T-helper 2 cell treated with Interferon-gamma antibody and Interleukin-4, amounts not matched to agents 100 ng/mL and 5 ng/mL, for 36 hours (primary cell): ENCODE data around the gene PNMA8A. TPM values are rescaled to one million over a fixed set of nuclear protein-coding genes. Genes with fewer than 3 reads are reported as not detected.
"Not testable (repeated sequence)": the region's sequence is repeated elsewhere in the genome, so short reads cannot be mapped to it uniquely, and the experiment has no call there.

ENCODE experiments used
- intact Hi-C: fragments of 100-400 bp; cut with micrococcal nuclease; formaldehyde crosslinking; loops from one replicate; pipeline ENCODE4 v1.15.1; 2023
- total RNA-seq: library from RNA; stranded (reverse); gene quantifications from 2 replicates; pipeline ENCODE4 v1.2.3, GENCODE V29; 2022

The PNMA8A gene, protein sequence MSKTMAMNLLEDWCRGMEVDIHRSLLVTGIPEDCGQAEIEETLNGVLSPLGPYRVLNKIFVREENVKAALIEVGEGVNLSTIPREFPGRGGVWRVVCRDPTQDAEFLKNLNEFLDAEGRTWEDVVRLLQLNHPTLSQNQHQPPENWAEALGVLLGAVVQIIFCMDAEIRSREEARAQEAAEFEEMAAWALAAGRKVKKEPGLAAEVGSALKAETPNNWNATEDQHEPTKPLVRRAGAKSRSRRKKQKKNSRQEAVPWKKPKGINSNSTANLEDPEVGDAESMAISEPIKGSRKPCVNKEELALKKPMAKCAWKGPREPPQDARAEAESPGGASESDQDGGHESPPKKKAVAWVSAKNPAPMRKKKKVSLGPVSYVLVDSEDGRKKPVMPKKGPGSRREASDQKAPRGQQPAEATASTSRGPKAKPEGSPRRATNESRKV
- total RNA-seq: not detected in 2 replicates

DNA sequence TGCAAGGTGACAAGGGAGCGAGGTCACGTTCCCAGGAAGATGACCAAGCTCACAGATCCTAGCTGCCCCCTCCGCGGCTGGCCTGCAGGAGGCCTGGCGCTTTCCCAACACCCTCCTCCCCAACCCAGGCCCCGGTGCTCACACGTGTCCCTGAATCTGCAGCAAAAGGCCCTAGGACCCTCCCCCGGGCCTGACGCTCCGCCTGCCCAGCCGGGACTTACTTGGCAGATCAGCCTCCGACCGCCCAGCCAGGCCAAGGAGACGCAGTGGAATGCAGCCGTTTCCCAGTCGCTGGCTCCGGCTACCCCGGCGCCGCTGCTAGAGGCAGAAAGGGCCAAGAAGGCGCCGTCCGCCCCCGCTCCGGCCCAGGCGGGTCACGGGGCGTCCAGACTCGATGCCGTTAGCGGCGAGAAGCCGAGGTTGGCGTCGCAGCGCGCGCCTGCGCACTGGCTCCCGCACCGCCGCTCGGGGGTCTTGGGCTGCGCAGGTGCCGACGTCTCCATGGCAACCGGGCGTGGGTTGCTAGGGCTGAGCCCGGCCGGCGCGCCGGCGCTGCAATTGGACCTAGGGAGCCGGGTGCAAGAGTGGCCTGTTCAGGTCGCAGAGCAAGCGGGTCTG, at the start of gene PNMA8A:
TSS of gene PNMA8A (minus strand) at position 448 of the 618 bp plus-strand sequence. CDS start 528 bp downstream, outside the sequence.
- intact Hi-C loops: no loop called here

DNA sequence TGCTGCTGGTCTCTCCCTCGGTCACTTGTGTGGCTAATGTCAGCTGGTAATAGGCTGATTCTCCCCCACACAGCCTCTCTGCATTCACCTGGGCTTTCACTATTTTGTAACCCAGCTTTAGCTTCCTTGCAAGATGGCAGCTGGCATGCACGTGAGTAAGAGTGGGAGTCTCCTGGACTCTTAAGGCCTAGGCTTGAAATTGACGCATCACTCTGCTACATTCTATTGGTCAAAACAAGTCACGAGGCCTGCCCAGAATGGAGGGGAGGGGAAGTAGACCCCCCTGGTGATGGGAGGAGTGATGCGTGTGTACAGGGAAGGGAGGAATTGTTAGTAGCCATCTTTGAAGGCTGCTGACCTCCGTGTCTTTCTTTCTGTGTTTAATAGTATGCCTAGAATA, 49.3 kb upstream of the PNMA8A start:
- intact Hi-C loops: no loop called here

GRCh38 chr19:46517471-46517870, 46.1 kb upstream of the PNMA8A start:
- intact Hi-C loops: no loop called here

DNA sequence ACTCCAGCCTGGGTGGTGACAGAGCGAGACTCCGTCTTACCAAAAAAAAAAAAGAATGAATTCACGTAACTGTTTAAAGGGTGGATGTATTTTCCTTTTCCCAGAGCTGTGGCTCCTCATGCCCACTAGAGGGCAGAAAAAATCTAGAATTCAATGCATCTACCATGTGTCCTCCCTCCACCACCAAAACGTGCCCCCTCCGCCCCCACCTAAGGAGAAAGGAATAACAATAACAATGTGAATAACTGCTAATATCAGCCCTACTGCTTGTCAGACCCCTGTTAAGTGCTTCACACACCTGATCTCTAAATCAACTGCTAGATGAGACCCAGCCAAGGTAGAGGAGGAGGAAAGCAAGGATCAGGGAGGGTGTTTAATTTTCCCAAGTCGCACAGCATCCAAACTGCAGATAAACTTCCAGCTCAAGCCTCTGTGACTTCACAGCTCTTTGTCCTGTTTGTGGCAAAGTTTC, 44.6 kb upstream of the PNMA8A start:
- intact Hi-C loops: loop anchor here (1.0 kb wide), 1 partner anchor 26 kb away; no protein-coding TSS in a partner anchor

- intact Hi-C loops: no loop called here
These were observed 43.9 kb upstream of the PNMA8A start for GRCh38 chr19:46515290-46515609.

DNA sequence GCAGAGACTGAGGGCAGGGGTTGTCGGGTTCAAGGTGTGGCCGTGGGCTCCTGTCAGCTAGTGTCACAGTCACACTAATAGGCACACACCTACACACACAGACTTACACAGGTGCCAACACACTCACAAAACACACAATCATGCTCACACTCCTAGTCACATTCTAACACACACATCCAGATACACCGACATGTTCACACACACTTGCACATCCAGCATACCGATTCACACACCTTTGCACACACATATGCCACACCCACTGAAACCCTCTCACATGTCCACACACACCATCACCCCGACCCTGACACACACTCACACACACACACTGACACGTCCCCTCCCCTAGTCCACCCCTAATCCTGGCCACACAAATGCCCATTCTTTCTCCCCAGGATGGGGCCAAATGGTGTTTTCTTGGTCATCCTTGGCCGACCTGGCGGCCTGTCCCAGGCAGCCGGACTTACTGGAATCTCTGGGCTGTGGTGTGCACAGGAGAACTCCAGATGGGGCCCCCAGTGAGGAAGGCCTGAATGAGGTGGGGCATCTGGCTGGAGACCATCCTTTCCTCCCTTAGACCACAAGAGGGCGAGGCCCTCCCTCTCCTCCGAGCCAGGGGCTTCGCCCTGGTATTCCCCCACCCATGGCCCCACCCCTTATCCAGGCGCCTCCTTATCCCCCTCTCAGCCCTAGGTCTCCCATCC, 43.4 kb upstream of the PNMA8A start:
- intact Hi-C loops: no loop called here

- intact Hi-C loops: loop anchor here (1.0 to 2.0 kb wide), 3 partner anchors 111 to 233 kb away; no protein-coding TSS in a partner anchor
These were observed 42.3 kb upstream of the PNMA8A start for GRCh38 chr19:46513461-46514236.

- intact Hi-C loops: no loop called here
These were observed 39.9 kb upstream of the PNMA8A start for GRCh38 chr19:46511237-46511636.

DNA sequence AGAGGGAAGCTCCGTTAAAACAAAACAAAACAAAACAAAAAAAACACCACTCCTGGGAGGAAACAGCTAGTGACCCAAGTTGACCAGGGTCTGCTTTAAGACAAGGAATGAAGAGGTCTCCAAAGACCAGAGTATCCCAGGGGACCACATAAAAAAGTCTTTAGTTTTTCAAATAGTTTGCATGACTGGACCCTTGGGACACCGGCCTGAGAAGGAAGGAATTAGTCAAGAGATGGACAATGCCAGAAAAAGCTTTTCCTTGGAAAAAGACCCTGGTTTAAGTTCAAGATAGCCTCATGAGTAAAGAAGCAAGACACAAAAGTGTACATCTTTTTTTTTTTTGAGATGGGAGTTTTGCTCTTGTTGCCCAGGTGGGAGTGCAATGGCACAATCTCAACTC, 36.8 kb upstream of the PNMA8A start:
- intact Hi-C loops: no loop called here

DNA sequence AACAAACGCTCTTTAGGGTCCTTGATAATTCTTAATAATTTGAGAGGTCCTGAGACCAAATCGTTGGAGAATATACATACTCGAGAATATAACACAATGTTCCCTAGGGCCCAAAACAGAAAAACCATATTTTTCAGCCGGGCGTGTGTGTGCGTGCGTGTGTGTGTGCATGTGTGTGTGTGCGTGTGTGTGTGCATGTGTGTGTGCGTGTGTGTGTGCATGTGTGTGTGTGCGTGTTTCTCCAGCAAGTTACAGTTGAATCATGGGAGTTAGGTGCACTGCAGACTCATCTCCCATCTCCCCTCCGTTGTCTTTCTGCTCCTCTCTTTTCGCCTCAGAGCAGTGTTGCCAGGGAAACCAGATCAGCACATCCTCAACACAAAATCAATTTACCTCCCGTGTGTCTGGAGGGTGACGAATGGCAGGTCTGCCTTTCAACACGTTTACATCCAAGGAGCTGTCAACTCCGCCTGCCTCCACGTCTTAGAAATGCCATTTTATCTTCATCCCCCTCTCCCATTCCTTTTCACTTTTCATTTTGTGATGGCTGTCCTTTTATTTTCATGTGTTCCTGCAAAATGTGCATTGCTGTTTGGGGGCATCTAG, 32.6 kb upstream of the PNMA8A start:
- intact Hi-C loops: no loop called here

GRCh38 chr19:46502891-46503290, 31.5 kb upstream of the PNMA8A start:
- intact Hi-C loops: no loop called here

DNA sequence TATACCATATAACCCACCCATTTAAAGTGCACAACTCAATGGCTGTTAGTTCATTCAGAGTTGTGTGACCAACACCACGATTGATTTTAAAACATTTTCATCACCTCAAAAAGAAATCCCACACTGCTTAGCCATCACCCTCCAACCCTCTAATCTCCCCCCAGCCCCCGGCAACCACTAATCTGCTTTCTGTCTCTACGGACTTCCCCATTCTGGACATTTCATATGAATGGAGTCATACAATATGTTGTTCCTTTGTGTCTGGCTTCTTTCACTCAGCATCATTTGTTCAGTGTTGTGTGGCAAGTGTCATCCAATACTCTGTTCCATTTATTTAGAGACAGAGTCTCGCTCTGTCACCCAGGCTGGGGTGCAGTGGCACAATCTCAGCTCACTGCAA, 28.3 kb upstream of the PNMA8A start:
- intact Hi-C loops: no loop called here

DNA sequence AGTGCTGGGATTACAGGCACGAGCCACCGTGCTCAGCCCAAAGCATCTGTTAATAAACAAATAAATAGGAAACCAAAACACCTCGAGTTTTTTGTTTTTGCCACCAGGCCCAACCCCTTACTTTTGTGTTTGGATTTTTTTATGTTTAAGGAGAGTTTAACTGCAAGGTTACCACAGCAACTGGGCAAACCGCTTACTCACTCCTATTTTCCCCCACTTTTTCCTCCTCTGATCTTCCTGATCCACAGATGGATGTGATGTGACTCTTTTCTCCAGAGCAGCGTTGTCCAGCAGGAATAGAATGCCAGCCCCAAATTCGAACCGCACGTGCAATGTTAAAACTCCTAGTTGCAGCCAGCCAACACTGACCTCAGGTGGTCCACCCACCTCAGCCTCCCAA, 26.4 kb upstream of the PNMA8A start:
- intact Hi-C loops: no loop called here

DNA sequence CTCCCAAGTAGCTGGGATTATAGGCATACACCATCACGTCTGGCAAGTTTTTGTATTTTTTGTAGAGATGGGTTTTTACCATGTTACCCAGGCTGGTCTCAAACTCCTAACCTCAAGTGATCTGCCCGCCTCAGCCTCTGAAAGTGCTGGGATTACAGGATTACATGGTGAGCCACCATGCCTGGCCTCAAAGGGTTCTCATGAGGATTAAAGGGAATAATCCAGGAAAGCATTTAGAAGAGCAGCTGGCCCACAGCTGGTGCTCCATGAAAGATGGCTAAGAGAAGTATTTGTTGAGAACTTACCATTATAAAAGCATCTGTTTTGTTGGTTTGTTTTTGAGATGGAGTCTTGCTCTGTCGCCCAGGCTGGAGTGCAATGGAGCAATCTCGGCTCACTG, 25.5 kb upstream of the PNMA8A start:
- intact Hi-C loops: not testable (repeated sequence)

GRCh38 chr19:46496304-46496703, 24.9 kb upstream of the PNMA8A start:
- intact Hi-C loops: no loop called here

GRCh38 chr19:46495786-46496099, 24.4 kb upstream of the PNMA8A start, which contains the start of gene PNMA8B:
Gene PNMA8B (minus strand): TSS chr19:46495867. CDS start chr19:46495465, 402 bp downstream.
- intact Hi-C loops: no loop called here

- intact Hi-C loops: no loop called here
These were observed 23.8 kb upstream of the PNMA8A start for GRCh38 chr19:46494941-46495785.

DNA sequence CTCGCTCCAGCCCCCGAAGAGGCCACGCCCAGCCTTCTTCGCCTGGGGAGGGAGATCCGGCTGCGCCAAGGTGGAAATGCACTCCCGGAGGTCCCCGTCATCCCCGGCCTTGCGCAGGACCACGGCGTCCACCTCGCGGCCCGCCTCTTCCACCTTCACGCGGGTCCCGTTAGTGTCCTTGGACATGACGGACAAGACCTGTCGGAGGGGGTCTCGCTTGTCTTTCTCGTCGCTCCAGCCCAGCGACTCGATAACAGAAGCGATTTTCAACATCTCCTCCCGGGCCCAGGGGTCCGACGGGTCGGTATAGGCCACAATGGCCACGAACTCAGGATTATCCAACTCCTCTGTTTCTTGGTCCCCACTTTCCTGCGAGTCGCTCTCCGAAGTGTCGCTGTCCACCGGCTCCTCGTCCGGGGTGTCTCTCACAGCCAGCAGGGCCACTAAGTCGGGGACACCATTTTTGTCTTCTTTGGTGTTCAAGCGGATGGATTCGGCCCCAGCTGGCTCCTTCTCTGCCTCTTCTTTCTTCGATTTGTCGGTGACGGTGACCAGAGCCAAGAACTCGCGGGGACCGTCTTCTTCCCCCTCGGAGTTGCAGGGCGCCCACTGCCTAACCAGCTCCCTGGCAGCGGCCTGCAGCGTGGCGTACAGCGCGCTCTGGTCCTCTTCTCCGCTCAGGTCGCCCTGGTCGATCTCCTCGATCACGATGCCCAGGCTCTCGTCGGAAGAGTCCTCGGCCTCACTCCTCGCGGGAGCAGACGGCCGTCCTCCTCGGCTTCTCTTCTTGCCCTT, 23.0 kb upstream of the PNMA8A start:
- intact Hi-C loops: no loop called here
